Hematopoietic multipotent progenitor cell treated with erythropoietin and hydrocortisone succinate and interleukin-3 and kit ligand, for 17 days (in vitro differentiated cells): ENCODE measurements around the gene NUP54.

Source experiments
- DNase-seq: peaks from one replicate; pipeline ENCODE4 v3.0.0-alpha.2; 2015; ENCODE audit warnings: low spot score

Gene NUP54, protein sequence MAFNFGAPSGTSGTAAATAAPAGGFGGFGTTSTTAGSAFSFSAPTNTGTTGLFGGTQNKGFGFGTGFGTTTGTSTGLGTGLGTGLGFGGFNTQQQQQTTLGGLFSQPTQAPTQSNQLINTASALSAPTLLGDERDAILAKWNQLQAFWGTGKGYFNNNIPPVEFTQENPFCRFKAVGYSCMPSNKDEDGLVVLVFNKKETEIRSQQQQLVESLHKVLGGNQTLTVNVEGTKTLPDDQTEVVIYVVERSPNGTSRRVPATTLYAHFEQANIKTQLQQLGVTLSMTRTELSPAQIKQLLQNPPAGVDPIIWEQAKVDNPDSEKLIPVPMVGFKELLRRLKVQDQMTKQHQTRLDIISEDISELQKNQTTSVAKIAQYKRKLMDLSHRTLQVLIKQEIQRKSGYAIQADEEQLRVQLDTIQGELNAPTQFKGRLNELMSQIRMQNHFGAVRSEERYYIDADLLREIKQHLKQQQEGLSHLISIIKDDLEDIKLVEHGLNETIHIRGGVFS

GRCh38 chr4:76148142-76148865 is at the start of gene NUP54:
Gene NUP54 (minus strand): TSS chr4:76148397. CDS start chr4:76148374, 23 bp downstream.
- peak; percentile 89 for DNase-seq

GRCh38 chr4:76197031-76197743 is 49.0 kb upstream of the NUP54 start:
- DNase-seq, result no peak

GRCh38 chr4:76196376-76196775 is 48.2 kb upstream of the NUP54 start:
- DNase-seq, result no peak

DNA sequence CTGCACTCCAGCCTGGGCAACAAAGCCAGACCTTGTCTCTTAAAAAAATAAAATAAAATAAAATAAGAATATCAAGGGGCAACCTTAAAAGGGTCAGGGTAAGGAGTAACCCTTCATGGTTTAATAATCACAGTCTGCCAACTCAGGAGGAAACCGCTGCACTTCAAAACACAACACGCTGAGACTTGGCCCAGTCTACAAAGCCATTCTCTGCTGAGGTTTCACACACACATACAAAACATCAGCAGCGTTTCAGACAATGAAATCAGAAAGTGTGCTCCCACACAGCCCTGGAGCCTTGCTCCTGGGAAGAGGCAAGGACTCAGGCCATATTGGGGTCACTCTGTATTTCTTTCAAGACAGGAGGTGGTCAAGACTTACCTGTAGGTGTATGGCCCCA is 47.1 kb upstream of the NUP54 start:
- DNase-seq, result no peak

DNA sequence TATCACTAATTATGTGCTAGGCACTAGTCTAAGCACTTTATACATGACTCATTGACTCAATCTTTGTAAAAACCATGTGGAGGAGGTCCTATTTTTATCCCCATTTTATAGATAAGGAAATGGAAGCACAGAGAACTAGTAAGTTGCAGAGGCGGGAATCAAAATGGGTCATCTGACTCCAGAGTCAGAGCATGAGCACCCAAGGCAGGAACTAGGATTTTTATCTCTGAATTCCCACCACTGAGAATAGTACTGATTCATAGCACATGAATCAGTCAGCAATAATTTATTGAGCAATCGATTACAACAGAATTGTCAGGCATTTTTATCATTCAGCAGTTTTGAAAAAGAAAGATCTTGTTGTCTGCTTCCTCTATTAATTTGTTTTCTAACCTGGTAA is 46.1 kb upstream of the NUP54 start:
- no peak for DNase-seq

GRCh38 chr4:76192236-76192635 is 44.0 kb upstream of the NUP54 start:
- no peak for DNase-seq

DNA sequence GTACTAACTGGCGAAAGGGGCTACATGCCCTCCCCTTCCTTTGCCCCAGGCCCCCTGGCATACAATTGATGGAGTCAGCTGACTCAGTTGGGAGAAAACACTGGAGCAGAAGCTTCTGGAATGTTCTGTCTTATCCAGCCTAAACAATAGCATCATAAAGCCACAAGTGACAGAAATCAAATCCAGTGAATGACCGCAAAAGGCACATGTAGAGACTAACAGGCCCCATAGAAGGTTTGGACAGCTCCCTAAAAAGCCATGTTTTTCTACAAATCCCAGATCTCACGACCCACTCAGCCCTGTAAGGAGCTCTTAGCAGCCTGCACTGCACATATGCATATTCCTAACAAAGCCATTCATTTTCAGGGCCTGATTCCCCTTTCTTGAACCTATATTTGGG is 40.4 kb upstream of the NUP54 start:
- no peak for DNase-seq

- no peak for DNase-seq
Measured at GRCh38 chr4:76188149-76188548, 40.0 kb upstream of the NUP54 start.

- no peak for DNase-seq
Measured at GRCh38 chr4:76187152-76187551, 39.0 kb upstream of the NUP54 start.

GRCh38 chr4:76182463-76182862 is 34.3 kb upstream of the NUP54 start:
- no peak for DNase-seq

DNA sequence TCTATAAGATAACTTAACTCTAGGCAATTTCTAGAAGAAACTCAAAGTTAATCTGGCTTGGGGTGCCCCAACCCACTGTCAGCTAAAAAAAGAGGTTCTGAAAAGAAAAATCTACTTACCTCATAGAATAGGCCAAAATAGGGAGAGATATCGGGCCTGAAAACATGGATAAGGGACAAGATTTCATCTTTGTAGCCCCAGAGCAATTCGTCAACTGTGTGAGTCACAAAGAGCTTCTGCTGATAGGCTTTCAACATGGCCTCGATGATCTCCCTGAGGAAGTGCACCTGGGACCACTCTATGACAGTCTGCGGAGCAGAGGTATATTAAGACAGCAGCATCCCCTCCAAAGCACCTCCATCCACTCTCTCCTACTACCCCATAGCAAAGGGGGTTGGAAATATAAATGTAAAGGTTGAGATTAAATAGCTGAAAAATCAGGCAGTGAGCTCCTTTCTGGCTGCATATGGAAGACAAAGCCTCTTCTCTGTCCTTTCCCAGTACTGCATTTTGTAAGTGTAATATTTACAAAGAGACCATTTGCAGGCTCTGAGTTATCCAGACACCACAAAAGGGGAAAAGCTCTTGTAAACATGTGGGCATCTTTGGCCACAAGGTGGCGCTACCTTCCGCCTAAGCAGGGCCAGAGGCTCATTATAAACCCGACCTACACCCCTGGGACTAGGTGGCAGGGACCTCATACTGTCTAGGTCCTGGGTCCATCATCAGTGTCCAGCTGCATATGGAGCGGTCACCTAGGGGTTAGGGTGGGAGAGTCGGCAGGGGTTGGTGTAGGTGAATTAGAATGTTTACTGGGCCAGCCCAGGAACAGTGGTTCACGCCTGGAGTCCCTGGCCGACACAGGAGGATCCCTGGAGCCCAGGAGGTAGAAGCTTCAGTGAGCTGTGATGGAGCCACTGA is 31.5 kb upstream of the NUP54 start:
- peak; percentile 90 for DNase-seq

DNA sequence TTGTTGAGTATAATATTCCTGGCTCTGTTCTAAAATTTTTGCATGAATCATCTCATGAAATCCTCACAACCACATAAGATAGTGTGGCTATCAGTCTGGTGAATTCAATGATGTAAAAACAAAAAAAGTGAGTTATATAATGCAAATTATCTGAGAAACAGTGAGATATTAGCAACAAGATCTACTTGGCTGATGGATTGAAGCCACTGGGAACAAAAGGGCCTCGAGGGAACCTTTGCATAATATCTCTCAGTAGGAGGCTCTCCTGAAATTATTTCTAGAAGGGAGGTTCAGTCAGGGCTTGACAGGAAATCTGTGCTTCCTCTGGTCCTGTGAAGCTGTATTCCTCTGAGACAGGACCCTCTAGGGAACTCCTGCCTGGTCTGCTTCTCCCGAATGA is 30.1 kb upstream of the NUP54 start:
- no peak for DNase-seq

GRCh38 chr4:76177709-76178108 is 29.5 kb upstream of the NUP54 start:
- no peak for DNase-seq

GRCh38 chr4:76175336-76175735 is 27.1 kb upstream of the NUP54 start:
- no peak for DNase-seq

- DNase-seq, result no peak
Measured at GRCh38 chr4:76174216-76174615, 26.0 kb upstream of the NUP54 start.

GRCh38 chr4:76168688-76169087 is 20.5 kb upstream of the NUP54 start:
- DNase-seq, result no peak

GRCh38 chr4:76166480-76166879 is 18.3 kb upstream of the NUP54 start:
- no peak for DNase-seq

GRCh38 chr4:76160355-76160754 is 12.2 kb upstream of the NUP54 start:
- DNase-seq, result no peak

DNA sequence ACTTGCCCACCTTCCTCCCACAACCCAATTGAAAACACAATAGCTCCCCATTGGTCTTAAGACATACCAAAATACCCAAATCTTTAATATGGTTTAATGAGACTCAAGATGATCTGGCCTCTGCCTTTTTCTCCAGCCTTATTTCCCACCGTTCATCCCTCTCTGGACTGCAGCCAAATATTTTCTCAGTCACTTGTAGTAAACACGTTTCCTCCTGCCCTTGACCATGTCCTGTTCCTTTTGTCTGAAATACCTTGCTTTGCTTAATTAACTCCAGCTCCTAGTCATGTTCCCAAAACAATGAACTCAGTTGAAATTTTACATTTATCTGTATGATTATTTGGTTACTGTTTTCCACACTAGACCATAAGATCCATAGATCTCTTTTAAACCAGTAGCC is 8.4 kb upstream of the NUP54 start:
- peak; percentile 28 for DNase-seq

GRCh38 chr4:76155979-76156378 is 7.8 kb upstream of the NUP54 start:
- no peak for DNase-seq

DNA sequence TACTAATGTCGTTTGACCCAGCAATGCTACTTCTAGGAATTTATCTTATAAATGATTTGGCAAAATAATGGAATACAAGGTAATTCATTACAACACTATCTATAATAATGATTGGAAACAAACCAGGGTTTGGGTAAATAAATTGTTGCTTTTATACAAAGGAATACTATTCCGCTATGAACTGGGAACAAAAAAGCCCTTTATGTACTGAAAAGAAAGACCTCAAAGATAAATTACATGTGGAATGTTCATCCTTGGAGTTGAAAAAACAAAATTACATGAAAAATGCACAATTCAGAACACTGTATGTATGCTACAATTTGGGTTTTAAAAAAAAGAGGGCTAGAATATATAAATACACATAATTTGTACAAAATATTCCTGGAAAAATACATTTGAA is 5.2 kb upstream of the NUP54 start:
- DNase-seq, result no peak
